A204.1 (cell line): Measurements from ENCODE around the gene SAMD14.

ENCODE experiments used
- FAIRE-seq: peaks from 2 replicates; lab custom pipeline; 2012; peaks lifted over from hg19 to GRCh38; lab: Jason Lieb, UNC

The SAMD14 gene

DNA sequence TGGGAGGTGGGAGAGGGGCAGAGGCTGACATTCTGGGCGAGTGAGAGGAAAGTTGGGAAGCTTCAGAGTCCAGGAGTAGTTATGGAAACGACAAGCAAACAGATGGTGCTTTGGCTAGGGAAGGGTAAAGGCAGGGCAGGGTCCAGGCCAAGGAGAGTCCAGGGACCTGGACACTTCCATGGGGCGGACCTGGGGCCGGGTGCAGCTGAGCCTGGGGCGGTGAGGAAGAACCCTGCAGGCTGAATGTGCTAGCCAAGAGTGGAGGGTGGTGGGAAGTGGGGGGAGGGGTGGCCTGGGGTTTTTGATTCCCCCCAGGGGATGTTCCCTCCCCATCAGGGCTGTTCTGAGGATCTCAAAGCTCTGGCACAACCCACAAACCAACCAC is 17.9 kb upstream of the SAMD14 start:
- FAIRE-seq = no peak

DNA sequence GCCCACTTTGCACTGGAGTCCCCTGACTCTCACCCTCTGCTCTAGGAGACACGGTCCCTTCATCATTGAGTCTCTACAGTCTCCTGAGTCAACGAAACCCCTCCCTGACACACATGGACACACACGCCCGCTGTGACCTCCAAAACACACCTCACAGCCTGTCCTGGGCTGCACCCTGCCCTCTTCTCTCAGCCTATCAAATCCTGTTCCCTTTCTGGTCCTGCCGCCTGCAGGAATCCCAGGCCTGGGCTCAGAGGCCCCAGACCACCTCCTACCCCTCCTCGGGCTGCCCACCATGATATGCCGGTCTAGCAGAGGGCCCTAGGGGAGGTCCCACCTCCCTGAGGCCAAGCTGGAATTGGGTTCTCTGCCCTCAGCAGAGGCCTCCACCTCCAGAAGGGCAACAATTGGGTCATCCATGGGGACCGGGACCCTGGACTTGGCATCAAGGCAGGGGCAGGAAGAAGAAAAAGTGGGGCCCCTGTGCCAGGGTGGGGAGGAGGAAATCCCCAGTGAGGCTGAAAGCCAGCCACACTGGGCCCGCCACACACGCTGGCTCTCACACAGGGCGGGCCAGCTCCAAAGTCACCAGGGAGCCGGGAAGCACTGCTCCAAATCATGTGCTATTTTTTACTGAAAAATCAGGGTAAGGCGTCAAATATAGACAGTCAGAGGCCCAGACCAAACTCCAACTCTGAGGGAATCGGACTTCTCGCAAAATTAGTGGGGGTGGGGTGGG is 17.1 kb upstream of the SAMD14 start:
- FAIRE-seq = no peak

DNA sequence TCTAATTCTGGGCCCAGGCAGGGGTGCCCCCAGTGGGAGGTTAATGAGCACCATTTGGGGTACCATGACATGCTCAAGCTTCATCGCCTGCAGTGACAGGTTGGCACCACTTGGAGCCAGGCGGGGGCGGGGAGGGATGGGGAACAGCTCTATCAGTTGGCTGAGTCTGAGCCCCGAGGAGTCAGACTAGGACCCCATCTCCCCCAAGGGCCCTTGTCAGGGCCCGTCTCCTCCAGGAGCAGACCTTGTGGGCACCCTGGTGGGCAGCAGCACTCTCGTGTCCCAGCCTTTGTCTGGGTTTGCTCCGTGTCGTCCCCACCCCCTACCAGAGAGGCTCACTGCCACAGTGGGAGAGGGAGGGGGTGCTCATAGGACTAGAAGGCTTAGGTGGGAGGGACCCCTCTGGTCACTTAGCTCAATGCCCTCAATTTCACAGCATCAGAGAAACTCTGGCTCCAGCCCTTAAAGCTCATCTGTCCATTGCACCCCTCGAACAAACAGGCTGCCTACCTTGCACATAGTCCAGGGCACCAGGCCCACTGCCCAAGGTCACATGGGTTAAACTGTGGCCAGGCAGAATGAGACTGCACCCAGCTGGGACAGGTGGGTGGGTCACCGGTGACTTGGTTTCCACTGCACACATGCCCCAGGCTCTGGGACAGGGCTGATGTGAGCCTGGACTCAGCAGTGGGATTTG is 16.4 kb upstream of the SAMD14 start:
- FAIRE-seq = no peak

DNA sequence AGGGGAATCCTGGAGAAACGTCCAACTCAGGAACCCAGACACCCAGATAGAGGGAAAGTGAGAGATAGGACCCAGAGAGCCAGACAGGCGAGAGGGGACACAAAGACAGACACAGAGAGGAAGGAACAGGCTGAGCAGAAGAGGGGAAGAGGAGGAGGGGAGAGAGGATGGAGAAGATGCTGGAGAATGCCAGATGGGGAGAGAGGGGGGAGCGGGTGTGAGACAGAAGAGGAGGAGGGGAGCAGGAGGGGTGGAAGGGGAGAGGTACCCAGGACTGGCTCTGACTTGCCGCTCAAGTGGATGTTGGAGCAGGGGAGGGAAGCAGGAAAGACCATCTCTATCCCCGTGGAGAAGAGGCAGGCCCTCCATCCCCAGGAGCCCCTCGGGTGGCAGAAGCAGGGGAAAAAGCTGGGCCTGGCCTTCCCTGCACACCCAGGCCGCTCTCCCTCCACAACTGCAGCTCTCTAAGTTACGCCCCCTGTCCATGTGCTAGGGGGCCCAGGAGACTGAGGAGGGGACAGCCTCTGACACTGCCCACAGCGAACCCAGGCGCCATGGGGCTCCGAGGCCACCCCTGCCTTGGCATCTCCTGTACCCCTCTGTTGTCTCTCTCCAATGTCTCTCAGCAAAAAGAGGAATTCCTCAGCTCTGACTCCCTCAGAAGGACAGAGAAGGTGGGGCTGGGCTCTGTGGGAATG is 15.7 kb upstream of the SAMD14 start:
- FAIRE-seq = no peak

DNA sequence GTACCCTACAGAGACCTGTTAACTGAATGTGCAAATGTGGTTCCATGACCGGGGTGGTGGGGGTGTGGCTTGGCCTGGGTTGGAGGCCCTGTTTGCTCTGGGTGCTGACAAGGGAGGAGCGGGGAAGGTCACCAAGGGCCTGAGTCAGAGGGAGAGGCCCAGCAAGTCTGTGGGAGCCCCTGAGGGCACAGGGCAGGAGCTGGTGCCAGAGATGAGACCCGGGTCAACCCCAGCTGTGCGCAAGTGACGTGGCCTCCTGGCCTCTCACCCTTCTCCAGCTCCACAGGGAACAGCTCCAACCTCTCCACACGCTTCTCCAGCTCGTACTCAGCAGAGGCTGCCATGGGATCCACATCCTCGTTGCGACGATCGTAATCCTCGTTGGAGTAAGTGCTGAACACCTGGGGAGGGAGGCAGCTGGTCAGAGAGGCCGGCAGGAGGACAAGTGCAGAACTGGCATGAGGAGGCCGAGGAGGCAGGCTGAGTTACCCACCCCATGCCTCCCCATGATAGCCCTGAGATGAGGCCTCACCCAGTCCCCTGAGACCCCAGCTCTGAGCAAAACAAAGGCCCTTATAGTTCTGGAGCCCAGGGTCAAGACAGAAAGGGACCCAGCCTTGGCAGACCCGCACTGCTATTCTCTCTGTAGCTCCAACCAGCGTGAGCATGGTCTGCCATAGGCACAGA is 15.0 kb upstream of the SAMD14 start:
- FAIRE-seq = no peak

DNA sequence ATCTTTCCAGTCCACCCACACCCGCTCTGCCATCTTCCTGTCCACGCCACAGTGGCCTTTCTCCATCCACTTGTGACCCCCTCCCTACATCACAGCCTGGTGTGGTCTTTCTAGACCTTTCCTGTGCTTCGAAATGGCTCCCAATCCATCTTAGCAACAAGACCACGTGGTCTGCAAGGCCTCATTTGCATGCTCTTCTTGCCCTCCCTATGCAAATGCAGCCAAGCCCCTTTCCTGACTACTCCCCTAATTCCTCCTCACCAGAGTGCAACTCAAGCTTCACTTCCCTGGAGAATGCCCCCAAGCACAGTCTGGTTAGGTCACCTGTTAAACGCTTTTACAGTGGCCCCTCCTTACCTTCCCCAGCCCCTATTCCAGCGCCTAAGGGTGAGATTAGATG is 14.4 kb upstream of the SAMD14 start:
- no peak for FAIRE-seq

DNA sequence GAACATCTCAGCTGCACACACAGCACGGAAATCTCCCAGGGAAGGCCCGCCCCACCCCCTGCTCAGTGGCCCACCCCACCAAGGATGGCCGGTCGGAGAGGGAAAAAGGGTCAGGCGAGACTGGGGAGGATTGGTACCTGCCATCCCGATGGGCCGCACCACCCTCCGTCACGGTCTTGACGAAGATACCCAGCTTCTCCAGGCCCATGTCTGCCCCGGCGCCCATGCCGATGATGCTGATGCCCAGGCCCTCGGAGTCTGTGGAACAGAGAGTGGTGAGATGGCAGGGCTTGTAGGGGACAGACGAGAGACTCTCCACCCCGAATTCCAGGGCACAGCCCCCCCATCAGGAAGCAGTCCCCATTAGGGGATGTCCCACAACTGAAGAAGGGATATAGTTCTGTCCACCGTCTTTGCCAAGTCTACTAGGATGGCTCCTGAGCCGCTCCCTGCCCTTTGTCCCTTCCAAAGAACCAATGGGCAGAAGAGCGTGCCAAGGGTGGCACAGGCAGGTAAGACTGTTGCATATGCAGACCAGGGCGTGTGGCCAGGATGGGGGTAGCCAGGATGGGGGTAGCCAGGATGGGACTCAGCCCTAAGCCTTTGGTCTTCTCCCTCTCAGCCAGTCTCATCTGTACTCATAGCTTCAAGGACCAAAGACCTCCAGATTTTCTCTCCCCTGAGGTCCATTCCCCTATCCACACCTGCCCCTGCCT is 13.7 kb upstream of the SAMD14 start:
- no peak for FAIRE-seq

DNA sequence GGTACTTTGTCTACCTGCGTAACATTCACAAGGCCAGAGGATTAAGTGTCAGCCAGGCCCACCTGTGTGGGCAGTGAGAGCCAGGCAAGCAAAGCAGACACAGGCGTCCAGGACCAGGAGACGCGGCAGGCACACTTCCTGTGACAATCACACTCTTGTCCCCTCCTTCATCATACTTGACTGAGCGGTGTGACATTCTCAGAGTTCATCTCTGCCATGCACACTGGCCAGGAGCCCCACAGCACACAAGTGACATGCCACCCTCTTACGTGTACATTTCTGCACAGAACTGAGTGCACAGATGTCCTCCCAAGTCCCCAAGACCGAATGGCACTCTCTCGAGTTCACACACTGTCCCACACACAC is 11.8 kb upstream of the SAMD14 start:
- FAIRE-seq = no peak

DNA sequence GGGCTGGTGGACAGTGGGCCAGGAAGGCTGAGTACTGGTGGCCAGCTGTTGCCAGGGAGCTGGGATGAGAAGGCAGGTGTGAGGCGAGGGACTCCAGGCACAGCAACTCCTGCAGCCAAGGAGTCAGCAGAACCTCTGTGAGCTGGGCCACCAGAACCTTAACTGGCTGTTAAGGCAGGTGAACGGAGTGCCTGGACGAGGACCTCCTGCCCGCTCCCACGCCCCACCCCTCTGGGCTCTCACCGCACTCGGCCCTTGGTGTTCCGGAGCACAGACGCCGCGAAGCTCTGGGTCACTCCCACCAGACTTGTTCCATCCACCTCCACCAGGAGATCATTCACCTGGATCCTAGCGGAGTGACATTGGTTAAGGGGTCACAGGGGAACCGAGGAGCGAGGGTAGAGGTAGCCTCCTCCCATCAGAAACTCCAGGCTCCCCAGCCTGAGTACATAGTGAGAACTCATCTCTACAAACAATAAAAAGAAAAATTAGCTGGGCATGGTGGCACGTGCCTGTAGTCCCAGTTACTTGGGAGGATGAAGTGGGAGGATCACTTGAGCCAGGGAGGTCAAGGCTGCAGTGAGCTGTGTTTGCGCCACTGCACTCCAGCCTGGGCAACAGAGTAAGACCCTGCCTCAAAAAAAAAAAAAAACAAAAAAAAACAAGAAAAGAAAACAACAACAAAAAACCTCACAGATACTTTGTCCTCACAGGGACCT is 11.2 kb upstream of the SAMD14 start:
- no peak for FAIRE-seq

DNA sequence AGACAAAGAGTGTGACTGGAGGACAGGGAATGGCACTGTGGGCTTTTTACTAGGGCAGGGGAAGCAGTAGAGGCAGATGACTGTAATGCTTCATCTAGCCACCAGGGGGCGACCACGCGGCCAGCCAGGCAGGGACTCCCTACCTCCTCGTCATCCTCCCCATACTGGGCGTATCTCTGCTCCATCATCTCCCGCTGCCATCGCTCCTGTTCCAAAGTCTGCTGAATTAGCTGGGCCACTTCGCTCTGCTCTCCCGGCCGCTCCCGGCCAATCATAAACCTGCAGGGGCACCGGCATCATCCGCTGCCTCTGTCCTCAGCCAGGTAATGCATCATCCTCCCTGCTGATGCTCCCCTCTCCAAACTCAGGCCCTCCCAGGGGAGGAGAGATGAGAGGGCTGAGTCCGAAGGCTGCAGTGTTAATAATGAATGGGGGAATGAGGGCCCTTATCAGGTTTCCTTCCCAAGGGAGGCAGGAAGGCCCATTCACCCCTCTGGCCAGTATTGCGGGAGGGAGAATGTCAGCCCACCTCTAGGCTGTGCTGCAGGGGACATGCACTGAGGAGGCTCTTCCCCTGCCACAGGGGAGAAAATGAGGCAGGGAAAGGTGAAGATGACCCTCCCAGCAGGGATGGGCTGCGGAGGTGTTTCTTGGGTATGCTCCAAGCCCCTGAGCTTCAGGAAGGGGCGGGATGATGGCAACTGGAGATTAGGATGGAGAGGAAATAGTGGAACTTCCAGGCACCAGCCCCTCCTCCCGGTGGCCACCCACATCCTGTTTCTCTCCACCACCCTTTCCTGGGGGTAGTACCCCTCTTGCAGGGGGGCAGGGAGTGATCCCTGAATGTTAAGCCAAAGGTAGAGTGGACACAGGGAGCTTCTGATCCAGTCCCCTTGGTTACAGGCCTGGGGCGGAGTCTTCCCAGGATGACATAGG is 10.3 kb upstream of the SAMD14 start:
- no peak for FAIRE-seq

DNA sequence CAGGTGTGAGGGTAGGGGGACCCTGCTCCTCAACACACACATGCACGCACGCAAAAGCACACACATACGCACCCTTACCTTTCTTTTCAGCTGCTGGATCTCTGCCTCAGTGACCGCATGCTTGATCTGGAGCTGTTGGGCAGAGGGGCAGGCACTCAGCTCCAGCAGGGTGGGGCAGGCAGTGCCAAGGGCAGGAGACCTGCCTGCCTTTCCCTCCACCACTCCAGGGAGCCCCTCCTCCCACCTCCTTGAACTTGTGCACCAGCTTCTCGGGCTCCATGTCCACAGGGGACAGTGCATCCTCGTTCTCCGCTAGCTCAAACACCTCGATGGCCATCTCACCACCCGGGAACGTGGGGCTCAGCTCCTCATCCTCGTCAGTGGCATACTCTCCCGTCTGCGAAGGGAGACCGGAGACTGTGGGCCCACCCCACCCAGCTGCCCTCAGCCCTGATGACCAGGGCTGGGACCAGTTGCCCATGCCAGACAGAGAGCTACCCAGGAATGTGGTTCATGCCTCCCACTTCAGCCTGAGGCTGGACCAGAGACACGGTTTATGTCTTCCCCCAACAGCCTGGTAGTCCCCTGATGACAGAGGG is 9.3 kb upstream of the SAMD14 start:
- FAIRE-seq = no peak

DNA sequence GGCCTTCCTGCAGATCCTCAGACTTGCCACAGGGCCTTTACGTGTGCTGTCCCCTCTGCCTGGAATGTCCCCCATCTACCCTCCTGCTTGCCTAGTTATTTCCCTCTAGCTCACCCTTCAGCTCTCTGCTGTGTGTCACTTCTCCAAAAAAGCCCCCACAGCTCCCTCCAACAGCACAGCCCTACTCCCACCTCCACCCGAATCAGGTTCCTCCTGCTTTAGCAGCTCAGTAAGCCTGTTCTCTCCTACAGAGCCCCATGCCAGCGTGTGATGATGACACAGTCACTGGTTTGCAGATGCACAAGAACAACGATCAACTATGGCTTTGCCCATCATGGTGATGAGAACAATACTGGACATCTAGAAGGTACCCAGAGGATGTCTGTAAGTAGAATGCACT is 7.1 kb upstream of the SAMD14 start:
- FAIRE-seq = no peak

DNA sequence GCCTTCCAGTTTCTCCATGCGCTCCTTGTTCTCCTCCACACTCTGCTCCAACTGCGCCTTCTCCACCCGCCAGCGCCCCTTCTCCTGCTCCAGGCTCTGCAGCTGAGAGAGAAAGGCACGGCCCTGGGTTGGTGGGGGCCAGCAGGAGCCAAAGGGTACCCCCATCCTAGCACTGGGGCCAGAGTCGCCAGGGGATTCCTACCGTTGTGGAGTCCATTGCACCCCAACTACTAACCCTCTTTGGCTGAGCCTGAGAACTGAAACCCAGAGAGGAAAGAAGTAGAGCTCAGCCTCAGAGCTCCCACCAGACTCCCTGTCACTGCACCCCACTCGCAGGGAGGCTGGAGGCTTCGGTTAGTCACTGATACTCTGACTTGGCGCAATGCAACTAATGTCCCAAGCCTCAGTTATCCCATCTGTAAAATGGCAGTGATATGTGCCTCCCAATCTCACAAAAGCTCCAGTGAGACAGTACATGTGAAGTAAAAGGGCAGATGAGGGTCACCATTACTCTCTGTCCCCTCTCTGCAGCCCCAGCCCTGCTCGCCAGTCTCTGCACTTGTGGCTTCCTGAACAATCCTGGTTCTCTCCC is 6.2 kb upstream of the SAMD14 start:
- no peak for FAIRE-seq

DNA sequence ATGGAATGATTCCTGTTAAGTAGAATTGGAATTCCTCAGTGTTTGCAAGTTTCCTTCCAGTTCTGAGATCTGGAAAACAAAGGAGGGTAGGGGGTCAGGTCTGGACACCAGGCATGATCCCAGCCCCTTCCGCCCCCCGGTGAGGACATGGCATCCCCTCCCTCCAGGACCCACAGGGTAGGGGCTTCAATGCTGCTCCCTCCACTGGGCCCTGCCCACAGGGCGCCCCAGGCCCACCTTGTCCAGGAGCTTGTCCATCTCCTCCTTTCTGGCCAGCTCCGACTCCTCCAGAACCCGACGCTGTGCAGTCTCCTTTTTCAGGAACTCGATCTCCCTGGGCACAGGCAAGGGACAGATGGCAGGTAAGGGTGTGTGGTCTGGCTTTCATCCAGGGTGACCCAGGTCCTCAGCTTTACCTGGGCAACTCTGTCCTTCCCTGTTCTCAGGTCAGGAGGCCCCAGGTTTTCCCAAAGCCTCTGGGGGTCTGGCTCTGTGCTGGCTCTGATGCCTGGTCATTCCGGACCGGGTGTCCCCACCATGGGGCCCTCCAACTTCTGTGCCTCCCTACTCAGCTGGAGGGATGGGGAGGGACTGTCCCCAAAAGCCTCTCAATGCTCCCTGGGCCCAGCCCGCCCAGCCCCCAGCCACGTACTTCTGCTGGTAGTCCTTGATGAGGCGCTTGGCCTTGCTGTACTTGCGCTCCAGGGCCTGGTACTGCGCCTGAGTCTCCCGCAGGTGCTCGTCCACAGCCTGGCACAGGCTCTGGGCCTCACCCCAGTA is 5.5 kb upstream of the SAMD14 start:
- FAIRE-seq = no peak

DNA sequence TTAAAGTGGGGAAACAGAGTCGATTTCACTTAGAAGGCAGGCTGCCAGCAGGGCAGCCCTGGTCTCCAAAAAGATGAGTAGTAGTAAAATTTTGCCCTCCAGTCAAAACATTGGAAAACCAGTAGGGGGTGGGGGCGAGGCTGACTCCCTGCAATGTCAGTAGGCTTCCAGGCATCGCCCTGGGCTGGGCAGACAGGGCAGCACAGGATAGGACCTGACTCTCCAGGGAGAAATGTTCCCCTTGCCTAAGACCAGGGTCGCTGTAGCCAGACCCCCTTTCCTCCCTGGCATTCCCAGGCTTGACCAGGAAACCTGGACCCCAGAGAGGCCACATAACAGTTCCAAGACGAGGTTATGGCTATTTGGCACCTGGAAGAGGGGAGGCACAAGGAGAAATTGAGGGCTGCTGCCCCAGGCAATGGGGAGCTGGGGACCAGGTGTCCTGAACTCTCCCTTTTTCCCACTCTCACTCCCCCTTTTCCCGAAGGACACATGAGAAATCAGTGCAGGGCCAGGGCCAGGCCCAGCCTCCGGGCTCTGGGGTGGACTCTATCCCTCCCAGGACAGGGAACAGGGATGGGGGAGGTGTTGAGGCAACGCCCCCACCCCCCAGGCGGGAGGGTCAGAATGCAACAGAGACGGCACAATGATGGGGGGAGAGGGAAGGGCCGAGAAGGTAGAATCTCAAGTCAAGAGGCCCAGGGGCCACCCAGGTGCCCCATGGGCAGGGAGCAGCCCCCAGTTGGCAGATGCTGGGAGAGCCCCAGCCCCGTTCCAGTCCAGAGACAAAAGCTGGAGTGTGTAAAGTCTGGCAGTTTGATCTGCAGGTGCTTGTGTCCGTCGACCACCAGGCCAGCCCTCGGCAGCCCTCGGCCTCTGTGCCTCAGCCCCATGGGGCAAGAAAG is 4.5 kb upstream of the SAMD14 start:
- FAIRE-seq = no peak

DNA sequence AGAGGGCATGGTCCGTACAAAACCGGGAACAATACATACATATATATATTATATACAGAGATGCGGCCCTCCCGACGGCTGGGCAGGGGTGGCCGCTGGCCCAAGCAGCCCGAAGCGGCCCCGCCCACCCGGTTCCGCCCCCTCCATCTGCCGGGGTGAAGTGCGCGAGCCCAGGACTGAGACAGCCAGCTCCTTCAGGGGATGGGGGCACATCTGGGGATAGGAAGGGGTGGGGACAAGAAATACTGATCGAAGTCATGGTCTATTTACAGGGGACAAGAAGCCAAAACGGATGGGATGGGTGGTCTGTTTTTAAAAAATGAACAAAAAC is 3.8 kb upstream of the SAMD14 start:
- no peak for FAIRE-seq

DNA sequence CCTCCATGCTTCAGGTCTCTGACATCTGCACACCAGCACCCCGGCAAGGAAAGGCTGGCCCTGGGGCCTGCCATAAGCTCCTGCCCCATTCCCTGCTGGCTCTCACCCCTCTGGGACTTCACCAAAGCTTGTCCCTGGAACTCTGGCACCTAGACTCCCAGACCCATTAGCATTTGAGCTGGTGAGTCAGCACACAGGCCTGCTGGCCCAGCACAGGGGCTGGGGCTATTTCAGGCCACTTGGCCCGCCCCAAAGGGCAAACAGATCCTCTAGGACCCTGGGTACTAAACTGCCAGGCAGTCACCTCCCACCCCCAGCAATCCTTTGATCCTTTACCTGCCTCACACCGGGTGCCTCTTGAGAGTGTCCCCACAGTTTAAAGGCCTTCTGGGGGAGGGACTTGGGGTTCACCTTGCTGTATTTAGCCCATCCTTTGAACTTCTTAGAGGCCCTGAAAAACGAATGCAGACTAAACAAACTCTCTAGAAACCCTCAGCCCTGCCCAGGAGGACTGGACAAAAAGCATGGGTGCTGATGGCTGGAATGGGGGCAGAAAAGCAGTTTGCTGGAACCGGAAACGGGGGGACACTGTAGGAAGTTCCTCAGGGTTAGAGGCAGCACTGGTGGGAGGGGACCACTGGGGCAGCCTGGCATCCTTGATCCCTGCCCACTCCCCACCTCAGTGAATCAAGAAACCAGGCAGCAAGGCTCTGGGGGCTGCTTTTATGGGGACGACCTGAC is 3.2 kb upstream of the SAMD14 start:
- FAIRE-seq = no peak
